NCI-H1930 (cell line): ENCODE data around the gene IFNL2.

Experiments
- DNase-seq, 2 experiments: peaks; one replicate each; lab custom pipeline; 2025; lab: John Stamatoyannopoulos, UW

Gene IFNL2

DNA sequence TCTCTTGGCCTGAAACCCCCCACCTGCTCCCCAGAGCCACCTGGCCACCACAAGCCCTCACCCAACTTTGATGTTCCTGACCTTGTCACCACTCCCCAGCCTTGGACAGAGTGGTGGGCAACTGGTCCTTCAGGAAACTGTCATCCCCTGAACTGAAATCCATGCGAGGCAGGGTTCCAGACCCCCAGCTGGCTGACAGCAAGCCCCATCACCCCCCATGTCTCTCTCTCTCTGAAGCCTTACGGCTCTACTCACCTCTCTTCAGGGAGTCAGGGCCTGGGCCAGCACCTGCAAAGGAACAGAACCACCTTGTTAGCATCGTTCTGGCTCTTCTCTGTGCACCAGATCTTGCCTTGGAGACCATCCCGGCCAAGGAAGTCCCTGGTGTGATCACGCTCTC, 49.9 kb downstream of the IFNL2 start:
- DNase-seq = no peak

DNA sequence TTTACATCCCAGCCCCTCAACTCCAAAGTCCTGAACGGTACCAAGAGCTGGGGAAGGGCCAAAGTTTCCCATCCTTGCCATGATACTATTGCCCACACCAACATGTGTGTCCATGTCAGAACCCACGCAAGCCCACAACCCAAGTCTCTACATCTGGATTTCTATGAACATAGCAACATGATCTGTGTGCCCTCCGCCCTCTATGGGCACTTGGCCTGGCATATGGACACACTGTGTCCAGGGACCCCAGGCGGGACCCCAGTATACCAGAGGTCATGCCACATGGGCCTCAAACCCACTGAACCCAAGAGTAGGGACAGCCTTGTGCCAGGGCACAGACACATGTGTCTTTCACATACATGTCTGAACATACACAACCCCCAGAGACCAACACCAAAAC, 50.5 kb downstream of the IFNL2 start:
- DNase-seq = no peak

DNA sequence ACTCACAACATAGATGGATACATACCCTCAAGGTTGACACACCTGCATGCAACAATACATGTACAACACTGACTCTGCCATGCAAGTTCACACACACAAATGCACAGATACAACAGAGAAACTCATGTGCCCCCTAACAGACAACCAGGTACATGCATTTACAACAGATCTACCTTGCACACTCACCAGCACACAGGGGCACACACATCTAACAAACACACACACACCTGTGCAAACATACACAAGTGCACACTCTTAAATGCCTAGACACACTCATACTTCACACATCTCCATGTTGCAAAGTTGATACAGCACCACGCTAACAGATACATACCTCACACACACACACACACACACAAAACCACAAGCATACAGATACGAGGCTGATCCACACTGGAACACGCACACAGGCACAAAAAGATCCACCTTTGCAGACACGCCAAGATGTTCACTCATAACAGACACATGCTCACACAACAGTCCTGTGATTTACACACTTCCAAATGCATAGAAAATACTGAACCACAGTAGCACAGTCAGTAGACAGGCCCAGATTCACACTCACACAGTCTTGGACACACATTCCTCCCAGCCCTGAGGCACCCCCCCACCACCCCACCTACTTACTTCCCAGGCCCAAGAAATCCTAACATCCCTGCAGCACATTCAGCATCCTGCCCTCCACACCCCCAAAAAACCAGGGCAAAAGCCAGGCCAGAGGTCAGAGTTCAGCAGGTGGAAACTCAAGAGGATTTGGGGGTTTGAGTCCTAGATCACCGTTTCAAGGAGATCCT, 51.1 kb downstream of the IFNL2 start:
- no peak for DNase-seq
